Fibroblast of the aortic adventitia (primary cell): ENCODE data around the gene SLC6A18. TPM values are rescaled to one million over a fixed set of nuclear protein-coding genes. Genes with fewer than 3 reads are reported as not detected.
"Not testable (repeated sequence)": the region's sequence is repeated elsewhere in the genome, so short reads cannot be mapped to it uniquely, and the experiment has no call there.

Experiments
- DNase-seq: peaks from one replicate; pipeline ENCODE4 v3.0.0-alpha.2; 2010; ENCODE audit warnings: low read depth
- H3K4me3 ChIP-seq: 2 replicates; pipeline ENCODE4 v1.5.1; 2011; ENCODE audit warnings: low read depth, mild to moderate bottlenecking, control low read depth, low read length, moderate library complexity
- CTCF ChIP-seq: IDR thresholded peaks from 2 replicates; pipeline ENCODE4 v1.5.1; 2011; ENCODE audit warnings: mild to moderate bottlenecking, low read length, control low read depth, inconsistent platforms; ENCODE audit not compliant: insufficient read depth
- total RNA-seq: library from RNA; depleted of rRNA; stranded (reverse); fragments of >200 nt; gene quantifications from 2 replicates; pipeline ENCODE4 v1.2.3, GENCODE V29; 2012; ENCODE audit warnings: low replicate concordance

SLC6A18 gene
- total RNA-seq, 1 donor, result not detected

DNA sequence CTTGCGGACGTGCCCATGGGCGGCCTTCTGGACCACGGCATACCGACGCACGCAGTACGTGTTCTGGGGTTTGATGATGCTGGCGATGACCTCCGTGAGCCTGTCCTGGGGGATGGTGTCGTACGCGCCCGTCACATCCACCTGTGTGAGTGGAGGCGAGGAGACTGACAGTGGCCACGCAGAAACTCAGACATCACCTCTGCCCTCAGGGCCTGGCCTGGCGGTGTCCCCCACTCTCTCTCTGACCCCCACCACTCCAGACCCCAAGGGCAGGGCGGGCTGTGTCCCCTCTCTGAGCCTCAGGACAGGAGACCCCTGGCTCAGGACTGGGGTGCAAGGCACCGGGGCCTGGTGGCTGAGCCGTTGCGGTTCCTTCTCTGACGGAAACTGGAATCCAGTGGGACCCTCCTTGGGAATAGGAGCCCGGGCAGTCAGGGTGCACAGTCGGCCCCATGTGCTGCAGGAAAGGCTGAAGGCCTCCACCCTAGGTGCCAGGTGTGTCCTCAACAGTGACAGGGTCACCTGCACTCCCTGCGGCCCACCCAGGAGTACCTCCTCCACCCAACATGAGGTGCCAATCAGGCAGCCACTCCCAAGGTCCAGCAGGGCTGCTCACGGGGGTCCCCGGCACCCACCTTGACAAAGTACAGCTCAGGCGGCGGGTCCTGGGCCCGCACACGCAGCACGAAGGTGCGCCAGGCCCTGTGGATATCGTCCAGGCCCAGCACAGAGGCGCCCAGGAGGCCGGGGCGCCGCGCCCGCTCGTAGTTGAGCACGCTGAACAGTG is 53.7 kb downstream of the SLC6A18 start:
- TF ChIP-seq CTCF, result no peak
- H3K4me3 ChIP-seq, result no peak overlapping the region
- DNase-seq, result no peak

GRCh38 chr5:1279443-1280151 is 54.4 kb downstream of the SLC6A18 start:
- DNase-seq, result no peak
- no peak overlapping the region for H3K4me3 ChIP-seq
- no peak for TF ChIP-seq CTCF

GRCh38 chr5:1280177-1281037 is 55.2 kb downstream of the SLC6A18 start:
- DNase-seq, result no peak
- TF ChIP-seq CTCF, result no peak
- H3K4me3 ChIP-seq, result no peak overlapping the region

DNA sequence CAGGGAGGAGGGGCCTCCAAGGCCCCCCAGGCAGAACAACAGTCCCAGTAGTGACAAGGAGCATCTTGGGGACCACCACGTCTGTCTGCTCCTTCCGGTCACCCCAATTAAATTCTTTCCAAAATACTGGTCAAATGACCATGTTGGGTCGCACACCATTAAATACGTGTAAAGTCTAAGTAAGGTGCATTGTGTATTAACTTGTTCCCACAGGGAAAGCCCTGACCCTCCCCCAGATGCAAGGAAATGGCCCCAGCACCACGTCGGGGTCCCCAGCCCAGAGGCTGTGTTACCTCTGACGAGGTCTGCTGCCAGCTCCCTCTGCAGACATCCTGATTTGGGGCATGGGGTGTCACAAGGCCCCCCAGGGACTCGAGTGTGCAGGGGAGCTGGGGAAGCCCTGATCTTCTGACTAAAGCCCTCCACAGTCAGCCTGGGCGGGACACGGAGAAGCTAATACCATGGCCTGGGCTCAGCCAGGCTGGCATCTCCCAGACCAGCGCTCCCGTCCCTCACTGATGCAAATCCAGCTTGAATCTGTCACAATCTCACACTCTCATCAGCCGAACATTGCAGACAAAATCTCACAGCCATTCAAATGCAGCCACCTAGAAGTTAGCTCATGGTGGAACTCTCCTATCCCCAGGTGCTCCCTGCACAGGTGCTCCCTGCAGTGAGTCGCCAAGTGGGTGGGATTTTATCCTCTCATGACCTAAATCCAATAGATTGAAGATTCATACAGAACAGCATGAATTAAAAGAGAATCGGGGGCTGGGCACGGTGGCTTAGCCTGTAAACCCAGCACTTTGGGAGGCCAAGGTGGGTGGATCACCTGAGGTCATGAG is 56.1 kb downstream of the SLC6A18 start:
- DNase-seq, result no peak
- TF ChIP-seq CTCF, result no peak
- H3K4me3 ChIP-seq, result no peak overlapping the region

DNA sequence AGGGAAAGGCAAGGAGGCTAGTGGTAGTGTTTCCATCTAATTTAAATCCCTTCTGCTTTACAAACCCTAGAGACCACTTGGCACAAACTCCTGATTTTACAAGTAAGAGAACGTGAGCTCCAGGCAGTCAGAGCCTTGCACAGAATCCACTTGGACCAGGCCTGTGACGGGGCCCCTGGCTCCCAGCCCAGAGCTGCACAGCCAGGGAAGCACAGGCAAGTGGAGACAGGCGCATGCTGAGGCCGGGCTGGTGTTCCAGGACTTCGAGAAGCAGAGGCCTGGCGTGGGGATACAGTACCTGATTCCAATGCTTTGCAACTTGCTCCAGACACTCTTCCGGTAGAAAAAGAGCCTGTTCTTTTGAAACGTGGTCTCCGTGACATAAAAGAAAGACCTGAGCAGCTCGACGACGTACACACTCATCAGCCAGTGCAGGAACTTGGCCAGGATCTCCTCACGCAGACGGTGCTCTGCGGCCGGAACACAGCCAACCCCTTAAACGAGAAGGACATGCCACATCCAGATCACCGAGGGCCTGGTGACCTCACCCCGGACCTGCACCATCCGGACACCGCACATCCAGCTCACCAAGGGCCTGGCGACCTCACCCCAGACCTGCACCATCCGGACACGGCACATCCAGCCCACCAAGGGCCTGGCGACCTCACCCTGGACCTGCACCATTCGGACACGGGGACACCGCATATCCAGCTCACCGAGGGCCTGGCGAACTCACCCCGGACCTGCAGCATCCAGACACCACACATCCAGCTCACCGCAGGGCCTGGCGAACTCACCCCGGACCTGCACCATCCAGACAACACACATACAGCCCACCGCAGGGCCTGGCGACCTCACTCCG is 57.2 kb downstream of the SLC6A18 start:
- no peak for TF ChIP-seq CTCF
- H3K4me3 ChIP-seq, result no peak overlapping the region
- DNase-seq, result no peak

DNA sequence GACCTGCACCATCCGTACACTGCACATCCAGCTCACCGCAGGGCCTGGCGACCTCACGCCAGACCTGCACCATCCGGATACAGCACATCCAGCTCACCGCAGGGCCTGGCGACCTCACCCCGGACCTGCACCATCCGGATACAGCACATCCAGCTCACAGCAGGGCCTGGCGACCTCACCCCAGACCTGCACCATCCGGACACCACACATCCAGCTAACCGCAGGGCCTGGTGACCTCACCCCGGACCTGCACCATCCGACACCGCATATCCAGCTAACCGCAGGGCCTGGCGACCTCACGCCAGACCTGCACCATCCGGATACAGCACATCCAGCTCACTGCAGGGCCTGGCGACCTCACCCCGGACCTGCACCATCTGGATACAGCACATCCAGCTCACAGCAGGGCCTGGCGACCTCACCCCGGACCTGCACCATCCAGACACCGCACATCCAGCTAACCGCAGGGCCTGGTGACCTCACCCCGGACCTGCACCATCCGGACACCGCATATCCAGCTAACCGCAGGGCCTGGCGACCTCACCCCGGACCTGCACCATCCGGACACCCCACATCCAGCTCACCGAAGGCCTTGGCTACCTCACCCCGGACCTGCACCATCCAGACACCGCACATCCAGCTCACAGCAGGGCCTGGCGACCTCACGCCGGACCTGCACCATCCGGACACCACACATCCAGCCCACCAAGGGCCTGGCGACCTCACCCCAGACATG is 58.0 kb downstream of the SLC6A18 start:
- H3K4me3 ChIP-seq, DNase-seq: not testable (repeated sequence)

DNA sequence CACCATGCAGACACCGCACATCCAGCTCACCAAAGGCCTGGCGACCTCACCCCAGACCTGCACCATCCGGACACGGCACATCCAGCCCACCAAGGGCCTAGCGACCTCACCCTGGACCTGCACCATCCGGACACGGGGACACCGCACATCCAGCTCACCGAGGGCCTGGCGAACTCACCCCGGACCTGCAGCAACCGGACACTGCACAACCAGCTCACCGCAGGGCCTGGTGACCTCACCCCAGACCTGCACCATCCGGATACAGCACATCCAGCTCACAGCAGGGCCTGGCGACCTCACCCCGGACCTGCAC is 58.5 kb downstream of the SLC6A18 start:
- DNase-seq, H3K4me3 ChIP-seq: not testable (repeated sequence)

DNA sequence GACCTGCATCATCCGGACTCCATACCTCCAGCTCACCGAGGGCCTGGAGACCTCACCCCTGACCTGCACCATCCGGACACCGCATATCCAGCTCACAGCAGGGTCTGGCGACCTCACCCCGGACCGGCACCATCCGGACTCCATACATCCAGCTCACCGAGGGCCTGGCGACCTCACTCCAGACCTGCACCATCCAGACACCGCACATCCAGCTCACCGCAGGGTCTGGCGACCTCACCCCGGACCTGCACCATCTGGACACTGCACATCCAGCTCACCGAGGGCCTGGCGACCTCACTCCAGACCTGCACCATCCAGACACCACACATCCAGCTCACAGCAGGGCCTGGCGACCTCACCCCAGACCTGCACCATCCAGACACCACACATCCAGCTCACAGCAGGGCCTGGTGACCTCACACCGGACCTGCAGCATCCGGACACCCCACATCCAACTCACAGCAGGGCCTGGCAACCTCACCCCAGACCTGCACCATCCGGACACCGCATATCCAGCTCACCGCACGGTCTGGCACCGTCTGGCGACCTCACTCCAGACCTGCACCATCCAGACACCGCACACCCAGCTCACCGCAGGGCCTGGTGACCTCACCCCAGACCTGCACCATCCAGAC is 59.3 kb downstream of the SLC6A18 start:
- H3K4me3 ChIP-seq, DNase-seq: not testable (repeated sequence)
